Measurements from ENCODE around the gene ANKRD6. TPM values are rescaled to one million over a fixed set of nuclear protein-coding genes. Genes with fewer than 3 reads are reported as not detected.

Gene ANKRD6
- total RNA-seq, 1 experiment from 2014 or later: 25.4 TPM

DNA sequence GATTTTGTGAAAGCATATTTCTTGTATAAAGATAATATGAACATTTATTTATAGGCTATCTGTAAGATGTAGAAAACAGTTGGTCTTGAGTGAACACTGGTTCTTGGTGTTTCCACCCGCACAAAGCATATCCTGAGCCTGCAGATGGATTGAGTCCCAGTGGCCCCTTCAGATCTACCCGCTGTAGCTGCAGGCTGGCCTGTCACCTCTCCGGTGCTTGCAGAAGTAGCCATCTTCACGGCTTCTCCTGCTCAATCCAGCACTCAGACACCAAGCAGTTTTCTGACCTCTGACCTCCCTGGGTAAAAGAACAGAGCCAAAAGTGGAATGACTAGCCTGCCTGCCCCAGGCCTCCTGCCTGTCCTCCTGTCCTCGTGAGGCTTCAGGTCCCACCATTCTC, 182.9 kb downstream of the ANKRD6 start:
- intact Hi-C loops (cut with micrococcal nuclease; ENCODE audit: unreplicated experiment): no loop called here
- no peaks in the 10 kb centered on the region for H3K36me3 ChIP-seq (ENCODE audit: insufficient read depth, low read length, poor library complexity, severe bottlenecking)
- H3K4me1 ChIP-seq (ENCODE audit: insufficient read depth, low read length, poor library complexity, severe bottlenecking): no peaks in the 10 kb centered on the region
- no peak overlapping the region for H3K4me3 ChIP-seq (ENCODE audit: low read depth, low read length, poor library complexity, severe bottlenecking)
- CTCF ChIA-PET: no interaction called here
- BruUV-seq (replicated peaks): no TSS peak
- H3K27me3 ChIP-seq (replicated peaks; ENCODE audit: insufficient read depth, low read depth, low read length, poor library complexity): no peaks in the 10 kb centered on the region
- no peaks in the 10 kb centered on the region for H3K9me3 ChIP-seq (ENCODE audit: low read depth, low read length, poor library complexity, severe bottlenecking)
- DNase-seq (ENCODE audit: low spot score): no peak
- no peak overlapping the region for H3K27ac ChIP-seq (ENCODE audit: low read depth, low read length, poor library complexity, severe bottlenecking)
- no peak for TF ChIP-seq EZH2 (IDR thresholded peaks at IDR 0.05; ENCODE audit: borderline replicate concordance, low read depth, low read length, poor library complexity, severe bottlenecking)
- TF ChIP-seq, protein P1, sequence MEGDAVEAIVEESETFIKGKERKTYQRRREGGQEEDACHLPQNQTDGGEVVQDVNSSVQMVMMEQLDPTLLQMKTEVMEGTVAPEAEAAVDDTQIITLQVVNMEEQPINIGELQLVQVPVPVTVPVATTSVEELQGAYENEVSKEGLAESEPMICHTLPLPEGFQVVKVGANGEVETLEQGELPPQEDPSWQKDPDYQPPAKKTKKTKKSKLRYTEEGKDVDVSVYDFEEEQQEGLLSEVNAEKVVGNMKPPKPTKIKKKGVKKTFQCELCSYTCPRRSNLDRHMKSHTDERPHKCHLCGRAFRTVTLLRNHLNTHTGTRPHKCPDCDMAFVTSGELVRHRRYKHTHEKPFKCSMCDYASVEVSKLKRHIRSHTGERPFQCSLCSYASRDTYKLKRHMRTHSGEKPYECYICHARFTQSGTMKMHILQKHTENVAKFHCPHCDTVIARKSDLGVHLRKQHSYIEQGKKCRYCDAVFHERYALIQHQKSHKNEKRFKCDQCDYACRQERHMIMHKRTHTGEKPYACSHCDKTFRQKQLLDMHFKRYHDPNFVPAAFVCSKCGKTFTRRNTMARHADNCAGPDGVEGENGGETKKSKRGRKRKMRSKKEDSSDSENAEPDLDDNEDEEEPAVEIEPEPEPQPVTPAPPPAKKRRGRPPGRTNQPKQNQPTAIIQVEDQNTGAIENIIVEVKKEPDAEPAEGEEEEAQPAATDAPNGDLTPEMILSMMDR (conservative IDR thresholded peaks at IDR 0.05; ENCODE audit: low read depth, low read length): no peak
- POLR2A ChIA-PET (ENCODE audit: low non-redundant PET): no interaction called here

DNA sequence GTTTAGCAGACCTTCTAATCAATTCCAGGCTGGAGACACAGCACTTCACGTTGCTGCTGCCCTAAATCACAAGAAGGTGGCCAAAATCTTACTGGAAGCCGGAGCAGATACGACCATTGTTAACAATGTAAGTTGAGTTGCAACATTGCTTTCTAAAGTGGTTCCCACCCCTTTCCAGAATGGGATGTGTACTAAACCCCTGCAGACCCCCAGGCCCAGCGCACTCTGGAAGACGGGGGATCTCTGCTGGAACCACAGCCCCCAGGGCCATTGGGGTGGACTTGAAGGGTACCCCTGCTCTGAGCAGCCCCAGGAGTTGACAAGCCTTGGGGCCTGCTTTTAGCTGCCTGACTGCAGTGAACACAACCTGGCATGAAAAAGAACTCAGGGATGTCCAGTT, 183.6 kb downstream of the ANKRD6 start:
- intact Hi-C loops (cut with micrococcal nuclease; ENCODE audit: unreplicated experiment): no loop called here
- H3K27me3 ChIP-seq (replicated peaks; ENCODE audit: insufficient read depth, low read depth, low read length, poor library complexity): no peaks in the 10 kb centered on the region
- ChIA-PET POLR2A (ENCODE audit: low non-redundant PET) (no interaction called here), CTCF (interaction anchor here (0.5 kb wide), 1 partner anchor 377 kb away, joined by 3 read pairs; no protein-coding TSS in a partner anchor)
- no peaks in the 10 kb centered on the region for H3K36me3 ChIP-seq (ENCODE audit: insufficient read depth, low read length, poor library complexity, severe bottlenecking)
- H3K27ac ChIP-seq (ENCODE audit: low read depth, low read length, poor library complexity, severe bottlenecking): no peak overlapping the region
- BruUV-seq (replicated peaks): no TSS peak
- H3K9me3 ChIP-seq (ENCODE audit: low read depth, low read length, poor library complexity, severe bottlenecking): no peaks in the 10 kb centered on the region
- H3K4me3 ChIP-seq (ENCODE audit: low read depth, low read length, poor library complexity, severe bottlenecking): no peak overlapping the region
- no peak for TF ChIP-seq EZH2 (IDR thresholded peaks at IDR 0.05; ENCODE audit: borderline replicate concordance, low read depth, low read length, poor library complexity, severe bottlenecking)
- TF ChIP-seq, protein P1 (conservative IDR thresholded peaks at IDR 0.05; ENCODE audit: low read depth, low read length): no peak
- no peak for DNase-seq (ENCODE audit: low spot score)
- H3K4me1 ChIP-seq (ENCODE audit: insufficient read depth, low read length, poor library complexity, severe bottlenecking): no peaks in the 10 kb centered on the region

DNA sequence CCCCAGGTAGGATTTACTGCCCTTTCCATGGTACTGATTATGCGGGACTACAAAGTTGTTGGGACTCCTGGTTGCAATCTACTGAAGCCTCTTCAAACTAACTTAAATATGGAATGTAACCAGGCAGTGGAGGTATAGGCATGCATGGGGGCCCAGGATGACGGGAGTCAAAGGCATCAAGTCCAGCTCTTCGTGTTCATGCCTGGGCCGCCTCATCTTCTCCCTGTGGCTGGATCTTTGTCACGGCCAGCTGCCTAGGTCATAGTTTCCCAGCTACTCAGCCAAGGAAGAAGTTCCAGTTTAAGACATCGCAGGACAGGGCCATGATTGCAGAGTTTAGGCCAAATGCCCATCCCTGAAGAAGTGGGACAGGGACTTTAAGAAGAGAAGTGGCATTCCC, 185.1 kb downstream of the ANKRD6 start:
- H3K27ac ChIP-seq (ENCODE audit: low read depth, low read length, poor library complexity, severe bottlenecking): no peak overlapping the region
- no peaks in the 10 kb centered on the region for H3K4me1 ChIP-seq (ENCODE audit: insufficient read depth, low read length, poor library complexity, severe bottlenecking)
- TF ChIP-seq EZH2 (IDR thresholded peaks at IDR 0.05; ENCODE audit: borderline replicate concordance, low read depth, low read length, poor library complexity, severe bottlenecking): no peak
- TF ChIP-seq, protein P1 (conservative IDR thresholded peaks at IDR 0.05; ENCODE audit: low read depth, low read length): no peak
- intact Hi-C loops (cut with micrococcal nuclease; ENCODE audit: unreplicated experiment): no loop called here
- CTCF ChIA-PET: no interaction called here
- H3K36me3 ChIP-seq (ENCODE audit: insufficient read depth, low read length, poor library complexity, severe bottlenecking): no peaks in the 10 kb centered on the region
- no peaks in the 10 kb centered on the region for H3K27me3 ChIP-seq (replicated peaks; ENCODE audit: insufficient read depth, low read depth, low read length, poor library complexity)
- no peak overlapping the region for H3K4me3 ChIP-seq (ENCODE audit: low read depth, low read length, poor library complexity, severe bottlenecking)
- POLR2A ChIA-PET (ENCODE audit: low non-redundant PET): no interaction called here
- BruUV-seq (replicated peaks): no TSS peak
- H3K9me3 ChIP-seq (ENCODE audit: low read depth, low read length, poor library complexity, severe bottlenecking): no peaks in the 10 kb centered on the region
- DNase-seq (ENCODE audit: low spot score): no peak

All from A673 (cell line).